NCI-H146 treated with DMSO at 0.1 percent for 48 hours (cell line): ENCODE data around the gene KRTAP1-1.
"Not testable (repeated sequence)": the region's sequence is repeated elsewhere in the genome, so short reads cannot be mapped to it uniquely, and the experiment has no call there.

ENCODE experiments used
- DNase-seq: peaks from one replicate; lab custom pipeline; 2025; ENCODE audit not compliant: unreplicated experiment; lab: John Stamatoyannopoulos, UW

KRTAP1-1 gene, protein sequence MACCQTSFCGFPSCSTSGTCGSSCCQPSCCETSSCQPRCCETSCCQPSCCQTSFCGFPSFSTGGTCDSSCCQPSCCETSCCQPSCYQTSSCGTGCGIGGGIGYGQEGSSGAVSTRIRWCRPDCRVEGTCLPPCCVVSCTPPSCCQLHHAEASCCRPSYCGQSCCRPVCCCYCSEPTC

DNA sequence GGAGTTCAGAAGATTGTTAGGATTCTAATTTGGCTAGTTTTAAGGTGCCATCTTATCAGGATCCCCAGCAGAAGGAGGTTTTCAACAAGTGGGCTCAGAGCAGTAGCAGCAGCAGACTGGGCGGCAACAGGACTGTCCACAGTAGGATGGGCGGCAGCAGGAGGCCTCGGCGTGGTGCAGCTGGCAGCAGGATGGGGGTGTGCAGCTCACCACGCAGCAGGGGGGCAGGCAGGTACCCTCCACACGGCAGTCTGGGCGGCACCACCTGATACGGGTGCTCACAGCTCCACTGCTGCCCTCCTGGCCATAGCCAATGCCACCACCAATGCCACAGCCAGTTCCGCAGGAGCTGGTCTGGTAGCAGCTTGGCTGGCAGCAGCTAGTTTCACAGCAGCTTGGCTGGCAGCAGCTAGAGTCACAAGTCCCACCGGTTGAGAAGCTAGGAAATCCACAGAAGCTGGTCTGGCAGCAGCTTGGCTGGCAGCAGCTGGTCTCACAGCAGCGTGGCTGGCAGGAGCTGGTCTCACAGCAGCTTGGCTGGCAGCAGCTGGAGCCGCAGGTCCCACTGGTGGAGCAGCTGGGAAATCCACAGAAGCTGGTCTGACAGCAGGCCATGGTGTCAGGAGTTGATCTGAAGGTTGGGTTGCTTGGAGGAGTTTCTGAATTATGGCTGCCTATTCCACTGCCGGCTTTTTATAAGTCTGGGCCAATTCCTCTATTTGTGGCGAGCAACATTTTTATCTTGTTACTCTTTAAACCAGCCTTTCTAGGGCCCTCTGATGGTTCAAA lies at the start of gene KRTAP1-1:
Gene KRTAP1-1 (minus strand): TSS at position 668 of the 789 bp plus-strand sequence. CDS start 53 bp downstream, at position 615.
- not testable (repeated sequence) for DNase-seq

DNA sequence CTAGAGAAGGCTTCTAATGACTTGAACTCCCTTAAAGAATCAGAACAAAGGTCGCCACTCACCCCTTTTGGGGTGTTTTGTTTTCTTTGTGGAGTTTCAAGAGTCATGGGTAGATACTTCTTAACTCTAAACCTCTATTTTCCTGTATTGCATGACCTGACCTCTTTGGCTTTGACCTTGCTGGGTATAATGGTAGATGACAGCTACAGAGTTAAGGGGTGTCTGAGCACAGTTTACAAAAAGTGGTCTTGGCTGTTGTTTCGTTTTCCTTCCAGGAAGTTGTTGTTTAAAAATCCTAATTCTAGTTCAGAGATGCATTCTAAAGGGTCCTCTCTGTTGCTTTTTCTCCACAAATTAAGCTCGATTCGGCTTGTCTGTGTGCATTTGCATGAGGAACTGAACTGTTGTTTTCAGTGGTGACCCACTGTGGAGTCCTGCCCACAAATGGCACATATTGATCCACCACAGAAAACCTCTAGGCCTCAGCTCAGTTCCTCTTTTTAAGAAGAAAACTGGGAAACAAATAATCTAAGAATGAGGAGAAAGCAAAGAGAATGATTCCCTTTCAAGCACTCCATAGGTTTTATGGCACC lies 47.6 kb upstream of the KRTAP1-1 start:
- not testable (repeated sequence) for DNase-seq

DNA sequence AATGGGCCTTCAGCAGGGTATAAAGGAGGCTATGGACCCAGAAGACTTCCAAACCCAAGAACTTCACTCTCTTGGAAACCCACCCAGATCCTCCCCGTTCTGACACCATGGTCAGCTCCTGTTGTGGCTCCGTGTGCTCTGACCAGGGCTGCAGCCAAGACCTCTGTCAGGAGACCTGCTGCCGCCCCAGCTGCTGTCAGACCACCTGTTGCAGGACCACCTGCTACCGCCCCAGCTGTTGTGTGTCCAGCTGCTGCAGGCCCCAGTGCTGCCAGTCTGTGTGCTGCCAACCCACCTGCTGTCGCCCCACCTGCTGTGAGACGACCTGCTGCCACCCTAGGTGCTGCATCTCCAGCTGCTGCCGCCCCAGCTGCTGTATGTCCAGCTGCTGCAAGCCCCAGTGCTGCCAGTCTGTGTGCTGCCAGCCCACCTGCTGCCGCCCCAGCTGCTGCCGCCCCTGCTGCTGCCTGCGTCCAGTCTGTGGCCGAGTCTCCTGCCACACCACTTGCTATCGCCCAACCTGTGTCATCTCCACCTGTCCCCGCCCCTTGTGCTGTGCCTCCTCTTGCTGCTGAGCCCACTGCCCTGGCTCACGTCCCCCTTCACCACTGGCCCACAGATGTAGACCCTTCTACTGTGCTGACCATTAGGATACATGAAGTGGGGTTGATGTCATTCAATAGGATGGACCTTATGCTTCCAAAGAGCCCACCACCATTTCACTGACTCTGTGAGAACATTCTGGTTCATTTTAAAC lies 43.0 kb upstream of the KRTAP1-1 start, which contains the start of gene KRTAP4-7:
Gene KRTAP4-7 (plus strand): TSS at position 51 of the 757 bp plus-strand sequence. CDS start 57 bp downstream, at position 108.
- DNase-seq = not testable (repeated sequence)

- not testable (repeated sequence) for DNase-seq
These were observed 42.2 kb upstream of the KRTAP1-1 start for GRCh38 chr17:41083427-41083826.

- DNase-seq = no peak
These were observed 41.4 kb upstream of the KRTAP1-1 start for GRCh38 chr17:41082626-41083025.

- DNase-seq = no peak
These were observed 35.5 kb upstream of the KRTAP1-1 start for GRCh38 chr17:41076788-41077187.

- DNase-seq = no peak
These were observed 32.4 kb upstream of the KRTAP1-1 start for GRCh38 chr17:41073676-41074075.

GRCh38 chr17:41071606-41072360 lies 30.5 kb upstream of the KRTAP1-1 start:
- DNase-seq = peak; percentile 33

DNA sequence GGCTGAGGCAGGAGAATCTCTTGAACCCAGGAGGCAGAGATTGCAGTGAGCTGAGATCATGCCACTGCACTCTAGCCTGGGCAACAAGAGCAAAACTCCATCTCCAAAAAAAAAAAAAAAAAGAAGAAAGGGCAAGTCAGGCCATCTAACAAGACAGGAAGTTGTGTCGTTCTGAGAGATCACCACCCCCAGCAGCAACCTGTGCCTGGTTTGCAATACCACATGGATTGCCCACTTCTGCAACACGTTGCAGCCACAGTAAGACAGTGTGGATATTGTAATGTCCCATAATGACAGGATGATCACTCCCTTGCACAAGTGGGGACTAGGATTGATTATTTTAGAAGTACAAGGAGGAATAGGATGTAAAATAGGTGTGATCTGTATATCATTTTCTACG lies 27.8 kb upstream of the KRTAP1-1 start:
- DNase-seq = no peak

DNA sequence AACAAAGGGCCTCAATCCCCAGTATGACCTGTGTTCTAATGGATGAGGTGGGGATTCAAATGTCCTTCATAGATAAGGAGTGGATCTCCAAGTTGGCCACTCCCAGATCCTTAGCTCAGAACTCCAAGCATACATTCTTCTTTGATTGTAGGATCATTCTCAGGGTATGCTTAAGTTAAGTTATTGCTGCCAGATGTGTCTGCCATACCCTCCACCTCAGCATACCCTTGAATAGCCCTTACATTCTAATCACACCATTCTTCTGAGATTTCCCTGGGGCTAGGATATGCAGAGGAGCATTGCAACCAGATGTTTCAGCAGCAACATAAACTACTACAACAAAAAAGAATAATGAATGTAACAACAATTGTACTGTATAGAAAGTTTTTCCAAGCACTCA lies 26.0 kb upstream of the KRTAP1-1 start:
- DNase-seq = no peak

DNA sequence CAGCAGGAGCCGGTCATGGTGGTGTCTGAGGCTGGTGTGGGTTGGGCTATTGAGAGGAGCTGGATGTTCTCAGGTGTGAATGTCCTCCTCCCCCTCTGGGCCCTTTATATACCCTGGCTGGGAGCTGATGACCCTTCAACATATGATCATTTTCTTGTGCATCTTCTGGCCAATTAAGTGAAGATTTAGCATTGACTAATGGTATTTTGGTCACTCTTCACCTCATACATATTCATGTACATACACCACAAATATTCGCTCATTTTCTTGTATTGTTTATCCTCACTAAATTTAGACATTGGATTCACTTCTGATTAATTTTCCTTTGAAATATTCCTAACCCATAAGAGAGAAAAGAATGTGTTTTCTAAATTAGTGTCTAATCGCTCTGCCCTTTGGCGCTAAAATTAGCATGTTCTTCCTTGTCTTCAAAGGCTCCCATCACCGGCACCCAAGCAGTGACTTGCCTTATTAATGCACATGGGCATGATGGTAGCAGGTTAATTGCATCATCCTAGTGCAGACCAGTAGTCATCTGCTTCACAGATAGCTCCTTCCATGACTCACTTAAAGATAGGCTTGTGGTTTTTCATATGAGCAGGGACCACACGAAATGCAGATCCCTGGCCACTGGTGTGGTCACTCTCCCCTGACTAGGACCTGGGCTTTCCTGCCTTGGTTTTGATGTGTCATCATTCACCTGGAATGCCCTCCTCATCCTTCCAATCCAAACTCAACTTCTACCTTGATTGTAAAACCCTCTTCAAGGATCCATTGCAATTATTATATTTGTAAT lies 24.8 kb upstream of the KRTAP1-1 start, which contains the start of gene KRTAP2-4:
Gene KRTAP2-4 (minus strand): TSS at position 51 of the 796 bp plus-strand sequence. CDS start 34 bp downstream, at position 17.
- peak; percentile 15 for DNase-seq

DNA sequence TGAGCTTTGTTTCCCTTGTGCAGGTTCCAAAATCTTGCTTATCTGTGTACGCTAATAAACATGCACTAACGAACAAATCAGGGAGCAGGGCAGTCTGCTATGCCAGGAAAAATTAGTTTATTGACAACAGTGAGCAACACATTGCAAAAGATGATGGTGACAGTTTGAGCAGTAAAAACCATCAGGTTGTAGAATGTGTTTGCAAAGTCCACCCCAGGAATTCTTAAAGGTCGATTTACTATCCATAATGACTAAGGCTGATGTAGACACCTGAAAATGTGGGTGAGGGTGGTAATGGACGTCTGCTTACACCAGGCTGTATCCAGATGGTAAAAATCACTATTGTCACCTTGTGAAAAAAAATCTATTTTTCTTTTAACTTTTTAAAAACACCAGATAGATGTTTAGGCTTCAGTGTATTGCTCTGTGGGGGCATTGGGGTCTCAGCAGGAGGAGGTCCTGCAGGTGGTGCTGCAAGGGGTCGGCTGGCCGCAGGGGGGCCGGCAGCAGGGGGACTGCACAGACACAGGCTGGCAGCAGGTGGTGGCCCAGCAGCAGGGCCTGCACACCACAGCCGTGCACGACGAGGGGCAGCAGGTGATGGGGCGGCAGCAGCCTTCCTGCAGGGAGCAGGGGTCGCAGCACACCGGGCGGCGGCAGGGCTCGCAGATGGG lies 23.9 kb upstream of the KRTAP1-1 start:
- not testable (repeated sequence) for DNase-seq

GRCh38 chr17:41064301-41064700 lies 23.1 kb upstream of the KRTAP1-1 start:
- no peak for DNase-seq

DNA sequence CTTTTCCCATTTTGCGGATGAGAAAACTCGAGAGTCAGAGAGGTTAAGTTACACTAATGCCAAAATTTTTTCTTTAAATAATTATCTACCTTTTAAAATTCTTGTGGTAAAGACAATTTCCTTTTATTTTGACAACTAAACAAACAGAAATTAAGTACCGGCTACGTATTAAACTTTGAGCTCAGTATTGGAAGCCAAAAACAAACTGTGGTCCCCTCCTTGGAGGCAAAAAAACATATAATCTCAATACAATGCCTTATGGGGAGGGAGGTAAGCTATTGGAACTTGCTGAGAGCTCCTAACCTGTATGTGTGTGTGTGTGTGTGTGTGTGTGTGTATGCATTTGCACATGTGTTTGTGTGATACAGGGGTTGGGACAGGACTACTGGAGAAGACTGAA lies 22.2 kb upstream of the KRTAP1-1 start:
- DNase-seq = no peak

DNA sequence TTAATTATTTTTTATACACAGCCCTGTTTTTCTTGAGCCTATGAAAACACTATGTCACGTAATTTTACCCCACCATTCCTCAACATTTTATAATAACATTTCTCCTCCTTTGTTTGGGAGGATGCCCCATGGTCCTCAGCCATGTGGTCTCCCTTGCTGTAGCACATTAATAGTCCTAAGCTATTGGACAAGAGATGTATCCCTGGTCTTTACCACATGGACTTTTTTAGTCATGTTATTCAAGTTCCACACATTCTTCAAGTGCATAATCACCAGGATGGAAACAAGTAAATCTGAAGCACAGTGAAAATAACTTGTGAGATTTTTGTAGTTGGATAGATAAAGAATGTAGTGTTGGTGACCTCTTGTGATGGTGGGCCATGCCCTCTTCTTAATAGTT lies 20.7 kb upstream of the KRTAP1-1 start:
- no peak for DNase-seq

- DNase-seq = peak; percentile 15
These were observed 18.9 kb upstream of the KRTAP1-1 start, which contains the start of gene KRTAP2-3 for GRCh38 chr17:41060052-41060604. Gene KRTAP2-3, minus strand, starts transcription at chr17:41060114. Its CDS starts 64 bp downstream, at chr17:41060050.

GRCh38 chr17:41059276-41060051 lies 18.2 kb upstream of the KRTAP1-1 start:
- DNase-seq = peak; percentile 59

DNA sequence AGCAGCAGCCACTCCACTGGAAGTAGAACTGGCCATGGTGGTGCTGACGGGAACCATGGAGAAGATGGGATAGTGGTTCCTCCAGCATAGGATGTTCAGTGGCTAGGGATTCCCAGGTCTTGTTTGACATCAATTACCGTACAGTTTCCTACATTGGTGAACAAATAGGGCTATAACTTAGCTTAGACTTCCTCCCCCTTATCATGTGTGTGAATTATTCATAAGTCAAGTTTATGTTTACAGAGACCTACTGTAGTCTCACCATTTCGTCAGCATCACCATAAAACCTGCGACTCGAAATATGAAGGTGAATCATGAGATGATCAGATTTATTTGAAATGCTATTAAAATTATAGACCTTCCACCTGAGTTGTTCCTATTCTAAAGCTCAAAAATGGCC lies 17.5 kb upstream of the KRTAP1-1 start:
- no peak for DNase-seq
